Measurements from ENCODE around the gene CEACAM7. TPM values are rescaled to one million over a fixed set of nuclear protein-coding genes. Genes with fewer than 3 reads are reported as not detected.

Gene CEACAM7
- total and polyA plus RNA-seq, 10 donors: 0.13 TPM; not detected in 9

- H3K36me3 ChIP-seq: no peaks in the 10 kb centered on the region
- intact Hi-C loops (cut with DNase I; ENCODE audit: low total_unique reads): no loop called here
- peaks cover 0 to 10% (median 4%) of the 10 kb centered on the region in 6 donors for H3K4me1 ChIP-seq
- no peak overlapping the region for H3K27ac ChIP-seq
- H3K27me3 ChIP-seq (replicated peaks in 1 of 7): peaks cover 0 to 86% (median 17%) of the 10 kb centered on the region in 7 donors
- no peaks in the 10 kb centered on the region for H3K9me3 ChIP-seq
- peak; percentile 47 for DNase-seq
- 70 to 81% (median 77%) methylated on average over 4 to 8 of the region's 8 CpGs for whole genome bisulfite sequencing, 5 donors
- TF ChIP-seq POLR2AphosphoS5 (IDR thresholded peaks at IDR 0.05) (no peak), POLR2A (IDR thresholded peaks at IDR 0.05) (no peak)
- TF ChIP-seq, protein P1, sequence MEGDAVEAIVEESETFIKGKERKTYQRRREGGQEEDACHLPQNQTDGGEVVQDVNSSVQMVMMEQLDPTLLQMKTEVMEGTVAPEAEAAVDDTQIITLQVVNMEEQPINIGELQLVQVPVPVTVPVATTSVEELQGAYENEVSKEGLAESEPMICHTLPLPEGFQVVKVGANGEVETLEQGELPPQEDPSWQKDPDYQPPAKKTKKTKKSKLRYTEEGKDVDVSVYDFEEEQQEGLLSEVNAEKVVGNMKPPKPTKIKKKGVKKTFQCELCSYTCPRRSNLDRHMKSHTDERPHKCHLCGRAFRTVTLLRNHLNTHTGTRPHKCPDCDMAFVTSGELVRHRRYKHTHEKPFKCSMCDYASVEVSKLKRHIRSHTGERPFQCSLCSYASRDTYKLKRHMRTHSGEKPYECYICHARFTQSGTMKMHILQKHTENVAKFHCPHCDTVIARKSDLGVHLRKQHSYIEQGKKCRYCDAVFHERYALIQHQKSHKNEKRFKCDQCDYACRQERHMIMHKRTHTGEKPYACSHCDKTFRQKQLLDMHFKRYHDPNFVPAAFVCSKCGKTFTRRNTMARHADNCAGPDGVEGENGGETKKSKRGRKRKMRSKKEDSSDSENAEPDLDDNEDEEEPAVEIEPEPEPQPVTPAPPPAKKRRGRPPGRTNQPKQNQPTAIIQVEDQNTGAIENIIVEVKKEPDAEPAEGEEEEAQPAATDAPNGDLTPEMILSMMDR (IDR thresholded peaks at IDR 0.05 in 8 of 11, conservative IDR thresholded peaks at IDR 0.05 in 3 of 11): no peak
- no peak overlapping the region for H3K4me3 ChIP-seq
Measured at GRCh38 chr19:41703602-41704293, 15.7 kb upstream of the CEACAM7 start.

DNA sequence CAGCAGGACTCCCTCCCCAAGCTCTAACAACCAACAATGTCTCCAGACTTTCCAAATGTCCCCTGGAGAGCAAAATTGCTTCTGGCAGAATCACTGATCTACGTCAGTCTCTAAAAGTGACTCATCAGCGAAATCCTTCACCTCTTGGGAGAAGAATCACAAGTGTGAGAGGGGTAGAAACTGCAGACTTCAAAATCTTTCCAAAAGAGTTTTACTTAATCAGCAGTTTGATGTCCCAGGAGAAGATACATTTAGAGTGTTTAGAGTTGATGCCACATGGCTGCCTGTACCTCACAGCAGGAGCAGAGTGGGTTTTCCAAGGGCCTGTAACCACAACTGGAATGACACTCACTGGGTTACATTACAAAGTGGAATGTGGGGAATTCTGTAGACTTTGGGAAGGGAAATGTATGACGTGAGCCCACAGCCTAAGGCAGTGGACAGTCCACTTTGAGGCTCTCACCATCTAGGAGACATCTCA lies 14.1 kb upstream of the CEACAM7 start:
- Histone ChIP-seq H3K27me3 (replicated peaks in 1 of 7) (peaks cover 0 to 74% (median 17%) of the 10 kb centered on the region in 7 donors), H3K4me1 (peaks cover 0 to 8% (median 4%) of the 10 kb centered on the region in 6 donors), H3K27ac (no peak overlapping the region), H3K4me3 (no peak overlapping the region), H3K36me3 (no peaks in the 10 kb centered on the region), H3K9me3 (no peaks in the 10 kb centered on the region)
- TF ChIP-seq POLR2A (IDR thresholded peaks at IDR 0.05): no peak
- TF ChIP-seq, protein P1 (IDR thresholded peaks at IDR 0.05 in 8 of 11, conservative IDR thresholded peaks at IDR 0.05 in 3 of 11): no peak
- TF ChIP-seq POLR2AphosphoS5 (IDR thresholded peaks at IDR 0.05): no peak
- 37 to 68% (median 62%) methylated on average over 3 of the region's 3 CpGs for WGBS, 5 donors
- intact Hi-C loops (cut with DNase I; ENCODE audit: low total_unique reads): no loop called here
- DNase-seq: no peak

DNA sequence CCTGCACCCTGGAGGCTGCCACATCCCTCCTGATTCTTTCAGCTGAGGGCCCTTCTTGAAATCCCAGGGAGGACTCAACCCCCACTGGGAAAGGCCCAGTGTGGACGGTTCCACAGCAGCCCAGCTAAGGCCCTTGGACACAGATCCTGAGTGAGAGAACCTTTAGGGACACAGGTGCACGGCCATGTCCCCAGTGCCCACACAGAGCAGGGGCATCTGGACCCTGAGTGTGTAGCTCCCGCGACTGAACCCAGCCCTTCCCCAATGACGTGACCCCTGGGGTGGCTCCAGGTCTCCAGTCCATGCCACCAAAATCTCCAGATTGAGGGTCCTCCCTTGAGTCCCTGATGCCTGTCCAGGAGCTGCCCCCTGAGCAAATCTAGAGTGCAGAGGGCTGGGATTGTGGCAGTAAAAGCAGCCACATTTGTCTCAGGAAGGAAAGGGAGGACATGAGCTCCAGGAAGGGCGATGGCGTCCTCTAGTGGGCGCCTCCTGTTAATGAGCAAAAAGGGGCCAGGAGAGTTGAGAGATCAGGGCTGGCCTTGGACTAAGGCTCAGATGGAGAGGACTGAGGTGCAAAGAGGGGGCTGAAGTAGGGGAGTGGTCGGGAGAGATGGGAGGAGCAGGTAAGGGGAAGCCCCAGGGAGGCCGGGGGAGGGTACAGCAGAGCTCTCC lies 13.5 kb upstream of the CEACAM7 start:
- WGBS, 5 donors: 36 to 58% (median 50%) methylated on average over 8 to 10 of the region's 10 CpGs
- peak; percentile 51 for DNase-seq
- no peak overlapping the region for H3K27ac ChIP-seq

More for the DNA sequence above, 13.5 kb upstream of the CEACAM7 start:
- Histone ChIP-seq H3K36me3 (no peaks in the 10 kb centered on the region), H3K9me3 (no peaks in the 10 kb centered on the region), H3K27me3 (replicated peaks in 1 of 7) (peaks cover 0 to 74% (median 15%) of the 10 kb centered on the region in 7 donors), H3K4me1 (peaks cover 0 to 2% (median 0%) of the 10 kb centered on the region in 6 donors), H3K4me3 (no peak overlapping the region)
- intact Hi-C loops (cut with DNase I; ENCODE audit: low total_unique reads): no loop called here
- TF ChIP-seq, protein P1 (IDR thresholded peaks at IDR 0.05 in 8 of 11, conservative IDR thresholded peaks at IDR 0.05 in 3 of 11): no peak
- TF ChIP-seq POLR2AphosphoS5 (IDR thresholded peaks at IDR 0.05): no peak
- TF ChIP-seq POLR2A (IDR thresholded peaks at IDR 0.05): no peak
